ENCODE measurements around the gene SMG1.

The SMG1 gene

DNA sequence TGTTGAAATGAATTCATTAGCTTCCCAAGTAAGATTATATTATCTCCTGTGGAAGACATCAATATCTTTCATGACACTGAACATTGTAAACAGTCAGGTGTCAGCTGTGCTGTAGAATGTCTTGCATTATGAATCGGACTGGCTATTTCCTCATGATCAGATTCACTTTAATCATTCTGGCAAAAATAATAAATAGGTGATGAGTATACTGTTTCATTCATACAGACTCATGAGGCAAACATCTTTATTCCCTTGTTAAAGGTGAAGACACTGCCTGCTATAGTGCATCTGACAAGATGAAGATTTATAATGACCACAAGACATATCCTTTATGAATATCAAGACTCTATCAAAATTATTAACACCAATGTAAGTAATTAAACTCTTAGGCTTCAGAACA, 73.6 kb downstream of the SMG1 start:
- no peak for DNase-seq (ENCODE audit: low read depth, low spot score)

DNA sequence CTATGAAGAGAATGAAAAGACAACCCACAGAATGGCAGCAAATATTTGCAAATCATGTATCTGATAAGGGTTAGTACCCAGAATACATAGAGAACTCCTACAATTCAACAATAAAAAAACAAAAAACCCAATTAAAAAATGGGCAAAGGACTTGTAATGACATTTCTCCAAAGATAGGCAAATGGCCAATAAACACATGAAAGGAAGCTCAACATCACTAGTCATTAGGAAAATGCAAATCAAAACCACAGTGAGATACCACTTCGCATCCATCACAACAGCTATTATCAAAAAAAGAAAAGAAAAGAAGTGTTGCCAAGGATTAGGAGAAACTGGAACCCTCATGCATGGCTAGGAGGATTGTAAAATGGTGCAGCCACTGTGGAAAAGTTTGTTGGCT, 79.8 kb downstream of the SMG1 start:
- DNase-seq (ENCODE audit: low read depth, low spot score) = peak; percentile 54

DNA sequence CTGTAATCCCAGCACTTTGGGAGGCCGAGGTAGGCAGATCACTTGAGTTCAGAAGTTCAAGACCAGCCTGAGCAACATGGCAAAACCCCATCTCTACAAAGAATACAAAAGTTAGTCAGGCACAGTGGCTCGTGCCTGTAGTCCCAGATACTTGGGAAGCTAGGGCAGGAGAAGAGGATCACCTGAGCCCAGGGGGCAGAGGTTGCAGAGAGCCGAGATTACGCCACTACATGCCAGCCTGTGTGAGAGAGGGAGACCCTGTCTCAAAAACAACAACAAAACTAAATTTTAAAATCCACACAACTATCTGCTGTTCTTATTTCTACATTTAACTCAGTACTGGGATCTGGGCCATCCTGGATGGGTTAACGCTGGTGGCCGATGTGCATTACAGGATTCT, 83.6 kb downstream of the SMG1 start:
- DNase-seq (ENCODE audit: low read depth, low spot score) = no peak

DNA sequence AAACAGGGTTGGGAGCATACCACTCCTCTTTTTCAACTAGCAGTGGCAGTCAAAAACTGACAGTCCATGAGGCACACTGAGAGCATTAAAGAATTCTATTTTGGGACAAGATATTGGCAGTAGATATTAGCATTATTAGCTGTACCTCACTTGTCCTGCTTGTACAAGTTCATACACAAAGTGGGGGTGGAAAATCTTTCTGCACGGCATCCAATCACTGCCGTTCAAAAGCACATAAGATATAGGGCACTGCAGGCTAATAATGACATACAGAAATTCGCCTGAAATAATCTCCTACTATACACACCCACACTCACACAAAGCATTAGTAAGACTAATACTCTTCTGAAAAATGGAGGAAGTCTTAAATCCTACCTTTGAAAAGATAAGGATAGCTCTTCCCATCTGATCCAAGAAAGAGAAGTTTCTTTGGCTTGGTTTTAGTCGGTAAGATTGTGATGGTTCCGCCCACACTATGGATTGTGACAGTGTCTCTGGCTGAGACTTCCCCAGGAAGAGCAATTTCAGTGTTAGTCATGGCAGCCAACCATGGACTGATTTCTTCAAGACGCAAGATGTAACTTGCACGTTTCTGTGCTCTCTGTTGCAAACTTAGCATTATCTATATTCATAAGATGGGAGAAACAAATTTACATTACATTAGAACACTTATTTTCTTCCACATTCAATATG, 84.2 kb downstream of the SMG1 start:
- no peak for DNase-seq (ENCODE audit: low read depth, low spot score)

DNA sequence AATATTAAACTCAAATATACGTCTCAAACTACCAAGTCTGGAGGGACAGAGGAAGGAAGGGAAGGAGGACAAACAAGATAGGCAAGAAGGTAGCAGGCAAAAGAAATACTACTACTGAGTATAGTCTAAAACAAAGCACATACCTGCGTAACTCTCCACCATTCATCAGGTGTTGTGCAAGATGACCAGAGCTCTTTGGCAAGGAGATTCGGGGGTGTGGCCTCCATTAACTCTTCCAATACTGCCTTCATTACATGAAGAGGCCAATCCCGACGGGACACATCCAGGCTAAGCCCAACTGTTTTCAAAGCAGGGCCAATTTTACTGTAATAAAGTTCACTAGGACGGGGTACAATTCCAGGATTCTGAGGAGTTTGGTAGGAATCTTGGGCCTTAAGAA, 86.7 kb downstream of the SMG1 start:
- DNase-seq (ENCODE audit: low read depth, low spot score) = no peak

DNA sequence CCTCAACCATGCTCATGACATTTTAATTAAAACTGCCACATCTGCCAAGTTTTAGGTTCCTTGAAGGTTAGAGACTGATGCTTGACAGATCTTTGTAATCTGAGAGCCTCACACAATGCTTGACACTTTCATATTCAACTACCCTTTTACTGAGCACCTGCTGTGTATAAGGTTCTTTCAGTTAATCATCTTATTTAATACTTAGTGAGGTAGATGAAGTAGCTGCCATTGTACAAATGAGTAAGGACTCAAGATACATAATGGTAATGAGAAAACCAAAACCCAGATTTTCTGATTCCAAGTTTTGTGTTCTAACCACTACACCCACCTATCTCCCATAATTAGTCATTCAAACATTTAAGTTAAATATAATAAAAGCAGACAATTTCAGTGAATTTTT, 89.5 kb downstream of the SMG1 start:
- no peak for DNase-seq (ENCODE audit: low read depth, low spot score)

DNA sequence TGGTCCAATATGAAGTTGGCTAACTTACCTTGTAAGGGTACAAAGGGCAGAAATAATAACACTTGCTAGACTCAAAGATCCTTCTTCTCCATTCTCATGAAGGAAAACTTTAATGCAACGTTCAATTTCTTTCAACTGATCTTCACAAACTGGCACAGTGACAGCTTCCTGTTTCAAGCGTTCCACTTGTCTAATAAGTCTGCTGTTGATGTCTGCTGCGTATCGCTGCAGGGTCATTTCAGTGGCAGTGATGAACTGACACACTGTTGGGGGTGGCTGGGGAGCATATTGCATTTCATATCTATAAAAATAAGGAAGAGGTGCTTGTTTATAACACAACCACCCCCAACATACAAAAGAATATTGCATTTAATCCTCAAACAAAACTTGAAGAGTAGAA, 91.3 kb downstream of the SMG1 start:
- no peak for DNase-seq (ENCODE audit: low read depth, low spot score)

DNA sequence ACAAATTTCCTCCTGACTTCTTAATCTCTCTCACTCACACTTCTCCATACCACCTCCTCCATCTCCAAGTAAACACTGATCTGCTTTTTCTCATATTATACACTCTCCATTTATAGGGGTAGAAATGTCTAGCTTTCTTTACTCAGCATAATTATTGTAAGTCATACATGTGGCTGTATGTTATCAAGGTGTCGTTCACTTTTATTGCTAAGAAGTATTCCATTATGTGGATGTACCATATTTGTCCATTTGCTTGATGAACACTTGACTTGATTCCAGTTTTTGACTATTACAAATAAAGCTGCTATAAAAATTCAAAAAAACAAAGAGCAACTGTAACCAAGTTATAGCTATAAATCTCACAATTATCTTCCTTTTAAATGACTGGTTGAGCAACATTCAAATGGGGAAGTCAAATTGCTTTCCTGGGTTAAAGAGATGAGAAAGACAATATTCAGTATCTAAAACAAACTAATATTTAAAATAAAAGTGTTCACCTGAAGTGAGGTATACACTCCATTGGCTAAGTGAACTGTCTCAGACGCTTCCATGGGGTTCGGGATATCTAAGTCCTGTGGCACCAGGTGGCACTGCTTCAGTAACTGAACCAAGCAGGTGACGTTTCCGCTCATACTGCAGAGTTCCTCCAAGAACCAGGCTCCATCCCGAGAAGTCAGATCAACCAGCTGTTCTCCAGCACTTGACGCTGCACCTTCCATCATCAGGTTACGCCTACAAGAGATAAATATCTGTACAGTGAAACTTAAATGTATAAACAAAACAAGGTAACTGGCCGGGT, 92.3 kb downstream of the SMG1 start:
- no peak for DNase-seq (ENCODE audit: low read depth, low spot score)

DNA sequence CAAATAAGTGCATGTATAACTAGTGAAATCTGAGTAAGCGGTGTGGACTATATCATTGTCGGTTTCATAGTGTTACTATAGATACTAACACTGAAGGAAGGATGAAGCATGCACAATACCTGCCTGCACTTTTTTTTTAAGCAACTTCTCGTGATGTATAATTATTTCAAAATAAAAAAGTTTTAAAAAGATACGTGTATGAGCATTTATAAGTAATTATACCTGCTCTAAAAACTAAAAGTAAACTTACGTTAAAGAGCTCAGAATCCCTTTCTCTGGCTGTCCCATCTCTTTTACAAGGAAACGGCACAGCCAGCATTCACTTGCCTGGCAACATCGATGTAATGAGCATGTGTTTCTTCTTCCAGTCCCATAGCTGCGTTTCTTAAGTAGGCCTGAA, 93.6 kb downstream of the SMG1 start:
- DNase-seq (ENCODE audit: low read depth, low spot score) = no peak

DNA sequence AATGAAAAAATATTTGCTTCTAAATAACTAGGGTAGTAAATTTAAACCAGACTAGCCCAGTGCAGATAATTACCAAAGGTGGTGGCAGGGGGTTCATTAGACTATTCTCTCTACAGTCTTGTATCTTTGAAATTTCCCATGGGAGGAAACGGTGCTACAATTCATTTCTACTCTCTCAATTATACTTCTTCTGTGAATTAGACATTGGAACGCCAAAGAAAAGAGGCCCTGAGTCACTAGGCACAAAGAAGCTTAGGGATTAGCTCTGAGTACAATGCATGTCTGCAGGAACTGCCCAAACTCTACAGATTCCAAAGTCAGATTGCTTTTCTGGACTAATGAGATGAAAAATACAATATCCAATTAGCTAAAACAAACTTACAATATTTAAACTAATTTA, 94.2 kb downstream of the SMG1 start:
- DNase-seq (ENCODE audit: low read depth, low spot score) = peak; percentile 35

DNA sequence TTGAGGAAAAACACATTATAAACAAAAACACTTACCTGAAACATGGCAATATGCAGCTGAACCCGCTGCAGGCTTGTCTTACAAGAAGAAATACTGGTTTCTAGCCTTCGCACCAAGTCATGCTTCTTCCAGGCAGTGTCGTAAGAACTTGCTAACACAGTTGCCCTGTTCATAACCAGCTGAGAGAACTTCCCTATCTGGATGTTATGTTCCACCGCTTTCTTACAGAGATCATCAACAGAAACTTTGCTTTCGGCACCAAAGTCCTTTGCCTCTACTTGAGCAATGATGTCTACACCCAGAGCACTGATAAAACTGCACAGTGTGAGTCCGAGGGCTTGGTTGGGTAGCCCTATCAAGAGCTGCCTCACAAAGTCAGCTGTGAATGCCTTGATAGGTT, 97.0 kb downstream of the SMG1 start:
- DNase-seq (ENCODE audit: low read depth, low spot score) = no peak

DNA sequence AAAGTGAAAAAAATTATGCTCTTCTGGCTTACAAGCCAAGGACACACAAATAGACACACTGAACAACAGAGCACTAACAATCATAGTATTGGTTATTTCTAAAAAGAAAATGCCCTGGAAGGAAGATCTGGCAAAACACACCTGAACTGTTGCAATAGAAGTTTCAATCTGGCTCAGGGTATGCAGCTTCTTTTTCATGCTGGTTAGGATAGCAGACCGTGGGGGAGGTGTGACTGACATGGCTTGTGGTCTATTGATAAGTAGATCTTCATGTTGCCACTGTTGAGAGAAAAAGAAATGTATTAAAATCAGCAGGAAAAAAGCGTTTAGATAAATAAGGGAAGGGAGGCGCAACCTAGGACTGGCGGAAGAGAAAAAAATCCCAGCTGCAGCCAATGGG, 98.3 kb downstream of the SMG1 start:
- DNase-seq (ENCODE audit: low read depth, low spot score) = no peak

DNA sequence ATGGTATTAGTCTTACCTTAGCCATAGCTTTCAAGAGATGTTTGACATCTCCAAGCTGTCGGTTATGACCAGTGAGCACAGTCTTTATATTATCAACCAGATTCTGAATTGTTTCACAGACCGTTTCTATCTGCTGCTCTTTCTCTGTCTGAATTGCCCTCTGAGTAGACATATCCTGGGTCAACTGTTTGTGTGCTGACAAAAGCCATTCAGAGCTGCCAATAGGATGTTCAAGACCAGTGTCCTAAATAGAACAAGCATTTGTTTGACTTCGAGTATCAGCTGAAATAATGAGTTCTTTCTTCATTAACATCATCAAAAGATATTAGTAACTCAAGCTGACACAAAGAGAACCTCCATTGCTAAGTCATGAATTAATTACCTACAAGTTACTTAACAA, 109.9 kb downstream of the SMG1 start:
- no peak for DNase-seq (ENCODE audit: low read depth, low spot score)

DNA sequence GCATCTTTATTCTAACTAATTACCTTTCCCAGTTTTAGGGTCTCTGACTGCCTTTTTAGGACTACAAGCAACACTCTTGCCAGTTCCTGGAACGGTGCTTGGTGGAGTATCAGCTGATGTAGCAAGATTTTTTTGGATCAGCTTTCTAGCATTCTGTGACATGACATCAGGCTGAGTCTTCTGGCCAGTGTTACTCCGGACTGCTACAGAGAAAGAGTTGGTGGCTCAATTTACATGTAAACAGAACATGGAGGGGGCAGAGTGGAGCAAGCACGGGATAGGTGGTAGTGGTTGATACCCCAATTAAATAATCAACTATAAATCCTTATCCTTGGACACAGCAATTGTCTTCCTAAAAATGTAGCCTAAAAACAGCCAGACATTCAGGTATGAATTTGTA, 114.3 kb downstream of the SMG1 start:
- DNase-seq (ENCODE audit: low read depth, low spot score) = no peak

DNA sequence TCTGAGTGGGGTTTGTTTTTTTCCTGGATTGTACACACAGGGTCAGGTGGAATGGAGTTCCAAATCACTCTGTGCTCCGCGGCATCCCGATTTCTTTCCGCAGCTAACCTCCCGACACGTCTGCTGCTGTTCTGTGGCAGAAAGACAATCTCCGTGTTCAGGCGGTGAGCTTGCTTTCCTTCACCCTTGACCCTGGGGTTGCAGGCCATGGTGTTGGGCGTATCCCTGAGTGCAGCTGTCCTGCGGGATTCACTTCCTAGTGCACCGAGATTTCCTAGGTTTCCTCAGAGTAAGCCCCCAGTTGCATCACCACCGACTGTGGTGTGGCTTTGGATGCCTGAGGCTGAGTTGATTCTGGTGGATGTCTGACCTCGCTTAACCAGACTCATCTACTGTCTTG, 117.0 kb downstream of the SMG1 start:
- DNase-seq (ENCODE audit: low read depth, low spot score) = no peak

DNA sequence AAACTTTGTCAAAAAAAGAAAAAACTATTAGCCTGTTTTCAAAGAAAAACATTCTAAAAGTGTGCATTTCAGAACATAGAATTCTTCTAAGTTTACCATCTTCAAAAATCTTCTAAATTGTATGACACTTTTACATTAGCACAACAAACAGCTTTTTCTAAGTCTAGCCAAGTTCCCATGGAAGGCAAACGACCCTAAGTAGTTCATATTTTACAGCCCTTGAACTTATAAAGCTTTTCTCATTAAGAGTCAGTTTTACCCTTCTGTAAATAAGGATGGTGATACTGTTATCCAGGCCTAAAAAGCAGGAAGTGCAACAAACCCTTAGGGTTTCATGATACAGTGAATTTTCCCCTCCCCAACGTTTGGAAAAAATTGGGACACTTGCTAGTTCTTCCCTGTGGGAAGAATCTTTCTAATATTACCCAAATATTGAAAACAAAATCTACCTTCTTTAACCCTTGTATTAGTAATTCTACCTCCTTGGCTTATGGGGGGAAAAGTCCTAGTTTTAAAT, 120.9 kb downstream of the SMG1 start:
- no peak for DNase-seq (ENCODE audit: low read depth, low spot score)

DNA sequence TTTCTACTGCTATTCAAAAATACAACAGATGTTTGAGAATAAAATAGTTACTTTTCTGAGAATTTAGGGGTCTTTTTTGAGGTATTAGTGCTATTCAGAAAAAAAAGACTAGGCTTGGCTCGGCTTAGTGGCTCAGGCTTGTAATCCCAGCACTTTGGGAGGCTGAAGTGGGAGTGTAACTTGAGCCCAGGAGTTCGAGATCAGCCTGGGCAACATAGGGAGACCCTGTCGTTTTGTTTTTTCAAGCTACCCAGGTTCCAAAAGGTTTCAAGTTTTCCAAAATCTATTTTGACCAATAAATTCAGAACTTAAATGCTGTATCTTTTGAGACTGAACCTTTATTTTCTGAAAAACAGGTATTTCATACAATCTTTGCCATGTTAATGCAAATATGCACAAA, 121.7 kb downstream of the SMG1 start:
- no peak for DNase-seq (ENCODE audit: low read depth, low spot score)

DNA sequence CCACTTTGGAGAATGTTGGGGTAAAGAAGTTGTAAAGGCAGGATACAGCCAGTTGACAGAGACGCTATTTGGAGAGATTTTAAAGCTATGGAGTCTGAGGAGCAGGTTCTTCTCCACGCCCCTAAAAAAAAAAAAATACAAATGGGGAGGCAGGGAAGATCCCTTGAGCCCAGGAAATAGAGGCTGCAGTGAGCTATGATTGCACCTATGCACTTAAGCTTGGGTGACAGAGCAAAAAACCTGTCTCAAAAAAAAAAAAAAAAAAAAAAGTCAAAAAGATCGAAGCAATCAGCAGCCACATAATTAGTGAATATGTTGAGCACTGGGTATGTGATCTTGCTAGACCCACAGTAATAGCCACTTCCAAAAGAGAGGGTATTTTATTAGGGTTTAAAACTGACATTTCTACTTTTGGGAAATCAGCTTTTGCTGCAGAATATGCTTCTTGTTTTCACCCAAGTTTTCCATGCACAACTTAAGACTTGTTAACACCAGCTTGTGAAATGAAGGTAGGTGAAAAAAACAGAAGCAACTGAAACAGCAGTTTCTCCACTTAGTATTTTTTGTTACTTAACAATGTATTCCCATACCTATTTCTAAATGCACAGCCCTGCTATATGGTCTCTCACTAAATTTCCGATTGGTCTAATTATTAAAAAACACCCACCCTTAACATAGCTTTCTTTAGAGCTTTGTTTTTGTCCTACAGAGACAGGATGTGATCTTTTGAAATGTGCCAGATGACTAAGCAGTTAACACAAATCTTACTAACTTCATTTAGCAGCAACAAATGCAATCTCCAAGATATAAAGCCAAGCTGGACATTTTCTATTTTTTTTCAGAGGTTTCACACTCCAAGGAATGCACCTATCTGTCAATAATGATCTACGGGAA, 122.4 kb downstream of the SMG1 start:
- peak; percentile 39 for DNase-seq (ENCODE audit: low read depth, low spot score)

DNA sequence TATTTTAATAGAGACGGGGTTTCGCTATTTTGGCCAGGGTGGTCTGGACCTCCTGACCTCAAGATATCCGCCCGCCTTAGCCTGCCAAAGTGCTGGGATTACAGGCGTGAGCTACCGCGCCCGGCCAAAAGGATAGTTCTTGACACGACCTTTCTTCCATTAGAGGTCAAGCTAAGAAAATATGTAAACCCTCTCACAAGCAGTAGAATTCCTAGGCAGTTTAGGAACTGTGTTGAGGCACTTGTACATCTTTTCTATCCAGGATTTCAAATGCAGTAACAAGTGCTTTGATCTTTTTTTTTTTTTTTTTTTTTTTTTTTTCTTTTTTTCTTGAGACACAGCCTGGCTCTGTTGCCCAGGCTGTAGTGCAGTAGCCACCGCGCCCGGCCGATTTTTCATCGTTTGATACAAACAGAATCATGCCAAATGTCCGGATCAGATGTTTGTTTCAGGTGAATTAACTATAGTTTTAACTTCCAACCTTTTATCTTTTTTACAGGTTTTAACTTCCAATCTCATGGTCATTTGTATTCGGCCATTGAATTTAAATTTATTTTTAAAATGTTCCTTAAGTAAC, 123.4 kb downstream of the SMG1 start:
- no peak for DNase-seq (ENCODE audit: low read depth, low spot score)

DNA sequence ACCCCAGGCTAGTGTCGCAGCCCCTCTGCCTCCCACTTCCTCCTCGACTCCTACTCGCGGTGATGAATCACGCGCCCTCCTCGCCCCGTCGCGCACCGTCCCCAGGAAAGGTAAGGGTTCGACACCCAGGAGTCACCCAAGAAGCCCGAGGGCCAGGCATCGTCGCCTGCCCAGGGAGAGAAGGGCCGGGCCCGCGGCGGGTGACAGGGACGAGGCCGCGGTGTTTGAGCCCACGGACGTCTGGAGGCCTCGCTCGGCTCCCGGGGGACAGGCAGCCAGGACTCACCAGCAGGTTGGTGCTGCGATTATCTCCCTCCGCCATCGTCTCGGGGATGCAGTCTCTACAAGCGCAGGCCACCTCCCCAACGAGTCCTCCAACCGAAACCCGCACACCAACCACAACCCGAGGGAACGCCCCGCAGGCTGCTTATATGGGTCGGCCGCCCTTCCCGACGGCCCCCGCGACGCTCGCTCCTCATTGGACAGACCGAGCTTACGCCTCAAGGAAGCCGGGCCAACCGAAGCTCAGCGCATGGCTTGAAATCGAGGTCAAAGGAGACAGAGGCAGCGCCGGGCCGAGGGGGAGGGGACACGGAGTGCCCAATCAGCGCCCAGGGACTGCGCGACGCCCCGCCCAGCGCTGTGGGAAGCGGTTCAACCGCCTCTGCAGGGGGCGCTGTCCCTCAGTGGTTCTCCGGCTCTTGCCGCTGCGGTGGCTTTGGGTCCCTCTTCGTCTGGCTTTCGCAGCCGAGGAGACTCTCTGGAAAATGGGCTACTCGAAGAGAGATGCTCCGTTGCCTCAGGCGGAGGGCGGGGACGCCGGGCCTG, 124.8 kb downstream of the SMG1 start, which contains the start of gene ARL6IP1:
TSS of gene ARL6IP1 (minus strand) at position 405 of the 828 bp plus-strand sequence. CDS start at position 322, 83 bp downstream.
- peak; percentile 100 for DNase-seq (ENCODE audit: low read depth, low spot score)

DNA sequence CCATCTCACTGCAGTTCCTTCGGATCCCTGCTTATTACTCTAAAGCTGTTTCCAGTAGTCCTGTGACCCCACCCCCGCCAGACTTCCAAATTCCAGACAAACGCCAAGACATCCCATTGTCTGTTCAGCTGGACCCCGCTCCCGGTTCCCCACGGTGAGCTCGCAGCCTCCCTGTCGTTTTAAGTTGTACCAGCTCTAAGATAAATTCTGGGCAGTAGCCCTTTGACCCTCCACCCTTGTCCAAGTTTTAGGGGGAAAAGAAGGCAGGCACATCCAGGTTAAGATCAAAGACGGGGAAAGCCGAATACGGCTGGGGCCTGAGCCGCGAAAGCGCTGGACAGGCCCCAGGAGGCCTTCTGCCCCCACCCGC, 125.4 kb downstream of the SMG1 start:
- peak; percentile 46 for DNase-seq (ENCODE audit: low read depth, low spot score)

Data from astrocyte of the hippocampus (primary cell).